Natural killer cell treated with Interleukin-12 subunit alpha and Interleukin-12 subunit beta and Interleukin-15 and Interleukin-18, amount 100 ng/mL, for 72 hours (primary cell): ENCODE results near the gene VLDLR. TPM values are rescaled to one million over a fixed set of nuclear protein-coding genes. Genes with fewer than 3 reads are reported as not detected.

Source experiments
- ATAC-seq, 2 donors: fragments of 150-1000 bp; cut with Tn5 transposase in 1 of 2; sonication (Bioruptor Pico), chemical (Tn5 transposase) in 1 of 2; 2 replicates each; pipeline ENCODE4 v1.10.0; 2021
- DNase-seq: peaks from one replicate; pipeline ENCODE4 v3.0.0; 2022; ENCODE audit warnings: low spot score
- H3K27ac Mint-ChIP-seq, 2 donors: 1 replicate in 1 of 2; 2 replicates in 1 of 2; pipeline ENCODE4 v1.8.0; 2022; ENCODE audit warnings: mixed read lengths in 2 of 2, mild to moderate bottlenecking in 1 of 2, moderate library complexity in 1 of 2
- H3K27me3 Mint-ChIP-seq, 2 donors: 1 replicate in 1 of 2; 2 replicates in 1 of 2; pipeline ENCODE4 v1.8.0; 2022; ENCODE audit warnings: mixed read lengths in 2 of 2
- H3K36me3 Mint-ChIP-seq: one replicate; pipeline ENCODE4 v1.8.0; 2022; ENCODE audit warnings: mixed read lengths
- H3K4me1 Mint-ChIP-seq, 2 donors: 1 replicate in 1 of 2; 2 replicates in 1 of 2; pipeline ENCODE4 v1.8.0; 2022; ENCODE audit warnings: low read depth in 2 of 2, mixed read lengths in 2 of 2, mild to moderate bottlenecking in 1 of 2
- H3K4me3 Mint-ChIP-seq: one replicate; pipeline ENCODE4 v1.8.0; 2022; ENCODE audit warnings: mixed read lengths
- H3K9me3 Mint-ChIP-seq: 2 replicates; pipeline ENCODE4 v1.8.0; 2022; ENCODE audit warnings: mixed read lengths
- total RNA-seq, 2 donors: library from RNA; stranded (reverse); gene quantifications; one replicate each; pipeline ENCODE4 v1.2.3, GENCODE V29; 2022

The VLDLR gene
- total RNA-seq, 2 donors from 2014 or later, result 5.9 to 20.3 TPM

GRCh38 chr9:2657427-2657826 lies 35.8 kb downstream of the VLDLR start:
- H3K4me1 Mint-ChIP-seq, result peaks cover 33 to 35% of the 10 kb centered on the region in 2 donors
- no peaks in the 10 kb centered on the region for H3K9me3 Mint-ChIP-seq
- H3K4me3 Mint-ChIP-seq, result peak overlapping the region; percentile 72
- peak overlapping the region; percentile 93 to 95 for H3K27ac Mint-ChIP-seq
- H3K27me3 Mint-ChIP-seq, result no peaks in the 10 kb centered on the region
- H3K36me3 Mint-ChIP-seq, result peaks cover 7% of the 10 kb centered on the region
- DNase-seq (peak; percentile 79), ATAC-seq (peak; percentile 78 to 93)

- Mint-ChIP-seq H3K4me3 (no peak overlapping the region), H3K27ac (no peak overlapping the region), H3K9me3 (no peaks in the 10 kb centered on the region), H3K36me3 (no peaks in the 10 kb centered on the region), H3K4me1 (peaks cover 8 to 9% of the 10 kb centered on the region in 2 donors), H3K27me3 (peaks cover 0 to 2% of the 10 kb centered on the region in 2 donors)
- DNase-seq, result no peak
- no peak for ATAC-seq
Observed at GRCh38 chr9:2662496-2662895, 40.9 kb downstream of the VLDLR start.

- H3K9me3 Mint-ChIP-seq, result no peaks in the 10 kb centered on the region
- no peak overlapping the region for H3K4me3 Mint-ChIP-seq
- no peak overlapping the region for H3K27ac Mint-ChIP-seq
- ATAC-seq (no peak), DNase-seq (no peak)
- H3K4me1 Mint-ChIP-seq, result peaks cover 4% of the 10 kb centered on the region in 2 donors
- peaks cover 0 to 2% of the 10 kb centered on the region in 2 donors for H3K27me3 Mint-ChIP-seq
- no peaks in the 10 kb centered on the region for H3K36me3 Mint-ChIP-seq
Observed at GRCh38 chr9:2663461-2664173, 42.0 kb downstream of the VLDLR start.

- Mint-ChIP-seq H3K27me3 (peaks cover 0 to 2% of the 10 kb centered on the region in 2 donors), H3K27ac (no peak overlapping the region), H3K36me3 (no peaks in the 10 kb centered on the region), H3K9me3 (no peaks in the 10 kb centered on the region), H3K4me3 (no peak overlapping the region), H3K4me1 (peaks cover 3 to 4% of the 10 kb centered on the region in 2 donors)
- ATAC-seq (no peak), DNase-seq (no peak)
Observed at GRCh38 chr9:2664174-2665065, 42.8 kb downstream of the VLDLR start.

GRCh38 chr9:2666569-2666968 lies 45.0 kb downstream of the VLDLR start:
- Mint-ChIP-seq H3K36me3 (no peaks in the 10 kb centered on the region), H3K4me1 (no peaks in the 10 kb centered on the region), H3K9me3 (no peaks in the 10 kb centered on the region), H3K27me3 (peaks cover 0 to 2% of the 10 kb centered on the region in 2 donors), H3K27ac (no peak overlapping the region), H3K4me3 (no peak overlapping the region)
- DNase-seq, result no peak
- ATAC-seq, result no peak

- Mint-ChIP-seq H3K4me1 (no peaks in the 10 kb centered on the region), H3K27ac (no peak overlapping the region)
- ATAC-seq, result no peak
Observed at GRCh38 chr9:2673161-2673560, 51.6 kb downstream of the VLDLR start.

GRCh38 chr9:2674141-2674824 lies 52.7 kb downstream of the VLDLR start:
- Mint-ChIP-seq H3K27ac (no peak overlapping the region), H3K27me3 (peaks cover 3 to 7% of the 10 kb centered on the region in 2 donors), H3K4me3 (no peak overlapping the region), H3K36me3 (no peaks in the 10 kb centered on the region), H3K9me3 (no peaks in the 10 kb centered on the region), H3K4me1 (no peaks in the 10 kb centered on the region)
- no peak for ATAC-seq
- no peak for DNase-seq

More at GRCh38 chr9:2673161-2673560, 51.6 kb downstream of the VLDLR start:
- DNase-seq, result no peak
- Mint-ChIP-seq H3K27me3 (peaks cover 3 to 7% of the 10 kb centered on the region in 2 donors), H3K36me3 (no peaks in the 10 kb centered on the region), H3K4me3 (no peak overlapping the region), H3K9me3 (no peaks in the 10 kb centered on the region)

GRCh38 chr9:2675834-2676233 lies 54.2 kb downstream of the VLDLR start:
- Mint-ChIP-seq H3K4me1 (no peaks in the 10 kb centered on the region), H3K27ac (no peak overlapping the region)
- DNase-seq, result no peak

GRCh38 chr9:2676466-2676865 lies 54.9 kb downstream of the VLDLR start:
- no peaks in the 10 kb centered on the region for H3K4me1 Mint-ChIP-seq
- DNase-seq, result no peak
- no peaks in the 10 kb centered on the region for H3K36me3 Mint-ChIP-seq
- H3K9me3 Mint-ChIP-seq, result no peaks in the 10 kb centered on the region
- peaks cover 6 to 7% of the 10 kb centered on the region in 2 donors for H3K27me3 Mint-ChIP-seq
- H3K27ac Mint-ChIP-seq, result no peak overlapping the region
- no peak overlapping the region for H3K4me3 Mint-ChIP-seq
- ATAC-seq, result no peak

More at GRCh38 chr9:2675834-2676233, 54.2 kb downstream of the VLDLR start:
- H3K9me3 Mint-ChIP-seq, result no peaks in the 10 kb centered on the region
- H3K27me3 Mint-ChIP-seq, result peaks cover 6 to 7% of the 10 kb centered on the region in 2 donors
- no peak overlapping the region for H3K4me3 Mint-ChIP-seq
- ATAC-seq, result no peak
- no peaks in the 10 kb centered on the region for H3K36me3 Mint-ChIP-seq

GRCh38 chr9:2677915-2678889 lies 56.6 kb downstream of the VLDLR start:
- DNase-seq (no peak), ATAC-seq (no peak)
- no peaks in the 10 kb centered on the region for H3K4me1 Mint-ChIP-seq
- no peak overlapping the region for H3K4me3 Mint-ChIP-seq
- H3K36me3 Mint-ChIP-seq, result no peaks in the 10 kb centered on the region
- peaks cover 0 to 6% of the 10 kb centered on the region in 2 donors for H3K27me3 Mint-ChIP-seq
- no peaks in the 10 kb centered on the region for H3K9me3 Mint-ChIP-seq
- no peak overlapping the region for H3K27ac Mint-ChIP-seq

- no peaks in the 10 kb centered on the region for H3K9me3 Mint-ChIP-seq
- DNase-seq, result no peak
- H3K36me3 Mint-ChIP-seq, result no peaks in the 10 kb centered on the region
- H3K4me3 Mint-ChIP-seq, result no peak overlapping the region
- H3K27me3 Mint-ChIP-seq, result peaks cover 0 to 6% of the 10 kb centered on the region in 2 donors
- no peak overlapping the region for H3K27ac Mint-ChIP-seq
- no peak for ATAC-seq
- no peaks in the 10 kb centered on the region for H3K4me1 Mint-ChIP-seq
Observed at GRCh38 chr9:2679011-2679410, 57.4 kb downstream of the VLDLR start.

GRCh38 chr9:2681981-2682380 lies 60.4 kb downstream of the VLDLR start:
- Mint-ChIP-seq H3K4me1 (no peaks in the 10 kb centered on the region), H3K9me3 (no peaks in the 10 kb centered on the region), H3K27ac (no peak overlapping the region), H3K27me3 (peaks cover 0 to 6% of the 10 kb centered on the region in 2 donors), H3K4me3 (no peak overlapping the region), H3K36me3 (no peaks in the 10 kb centered on the region)
- no peak for DNase-seq
- ATAC-seq, result no peak

- DNase-seq (no peak), ATAC-seq (no peak)
- H3K4me1 Mint-ChIP-seq, result no peaks in the 10 kb centered on the region
- H3K9me3 Mint-ChIP-seq, result no peaks in the 10 kb centered on the region
- no peaks in the 10 kb centered on the region for H3K36me3 Mint-ChIP-seq
- H3K4me3 Mint-ChIP-seq, result no peak overlapping the region
- H3K27me3 Mint-ChIP-seq, result peaks cover 0 to 3% of the 10 kb centered on the region in 2 donors
- no peak overlapping the region for H3K27ac Mint-ChIP-seq
Observed at GRCh38 chr9:2686911-2687310, 65.3 kb downstream of the VLDLR start.
